GM19025 (cell line): ENCODE data around the gene ELK1.
"Not testable (repeated sequence)": the region's sequence is repeated elsewhere in the genome, so short reads cannot be mapped to it uniquely, and the experiment has no call there.

Experiments used
- ATAC-seq: cut with Tn5 transposase; IDR thresholded peaks from one replicate; pipeline ENCODE4 v1.9.1; 2021; ENCODE audit warnings: mild to moderate bottlenecking, low read depth, moderate library complexity; ENCODE audit not compliant: unreplicated experiment

ELK1 gene, protein sequence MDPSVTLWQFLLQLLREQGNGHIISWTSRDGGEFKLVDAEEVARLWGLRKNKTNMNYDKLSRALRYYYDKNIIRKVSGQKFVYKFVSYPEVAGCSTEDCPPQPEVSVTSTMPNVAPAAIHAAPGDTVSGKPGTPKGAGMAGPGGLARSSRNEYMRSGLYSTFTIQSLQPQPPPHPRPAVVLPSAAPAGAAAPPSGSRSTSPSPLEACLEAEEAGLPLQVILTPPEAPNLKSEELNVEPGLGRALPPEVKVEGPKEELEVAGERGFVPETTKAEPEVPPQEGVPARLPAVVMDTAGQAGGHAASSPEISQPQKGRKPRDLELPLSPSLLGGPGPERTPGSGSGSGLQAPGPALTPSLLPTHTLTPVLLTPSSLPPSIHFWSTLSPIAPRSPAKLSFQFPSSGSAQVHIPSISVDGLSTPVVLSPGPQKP

DNA sequence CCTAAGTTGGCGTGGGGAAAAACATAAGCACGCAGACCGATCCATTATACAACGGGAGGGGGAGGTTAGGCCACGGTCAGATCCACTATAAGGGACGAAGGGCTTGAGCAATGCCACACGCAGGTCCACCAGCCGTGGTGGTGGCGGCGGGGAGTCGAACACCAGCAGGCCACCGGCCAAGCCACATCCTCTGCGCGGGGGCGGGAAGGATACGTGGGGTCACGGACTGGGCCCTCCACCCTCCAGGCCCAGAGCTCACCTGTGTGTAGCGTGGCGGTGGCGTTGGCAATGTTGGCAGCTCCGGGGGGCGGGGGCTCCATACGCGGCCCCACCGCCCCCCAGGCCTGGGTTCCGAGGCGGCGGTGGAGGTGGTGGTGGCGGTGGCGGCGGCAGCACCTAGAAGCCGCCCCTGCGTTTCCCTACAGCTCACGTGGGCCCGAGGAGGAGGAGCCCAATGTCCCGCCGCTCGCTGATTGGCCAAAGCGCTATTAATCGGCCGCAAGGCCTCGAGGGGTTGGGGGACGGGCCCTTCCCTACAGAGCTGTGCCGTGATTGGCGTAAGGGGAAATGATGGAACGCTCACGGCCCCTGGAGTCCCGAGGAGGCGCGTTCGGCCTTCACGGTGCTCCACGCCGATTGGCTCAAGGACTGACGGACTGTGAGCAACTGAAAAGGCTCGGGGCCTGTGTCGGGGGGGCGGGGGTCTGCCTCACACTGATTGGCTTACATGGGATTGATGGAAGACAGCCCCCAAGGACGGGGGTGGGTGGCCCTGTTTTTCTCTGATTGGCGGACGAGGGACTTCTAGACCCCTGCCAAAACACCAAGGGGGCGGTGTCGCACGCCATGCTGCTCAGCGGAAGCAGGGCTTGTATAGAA lies at the start of gene ELK1:
ELK1 (minus strand) TSS at position 400 of the 879 bp plus-strand sequence. CDS start 9,122 bp downstream, outside the sequence.
- ATAC-seq = peak; percentile 90

DNA sequence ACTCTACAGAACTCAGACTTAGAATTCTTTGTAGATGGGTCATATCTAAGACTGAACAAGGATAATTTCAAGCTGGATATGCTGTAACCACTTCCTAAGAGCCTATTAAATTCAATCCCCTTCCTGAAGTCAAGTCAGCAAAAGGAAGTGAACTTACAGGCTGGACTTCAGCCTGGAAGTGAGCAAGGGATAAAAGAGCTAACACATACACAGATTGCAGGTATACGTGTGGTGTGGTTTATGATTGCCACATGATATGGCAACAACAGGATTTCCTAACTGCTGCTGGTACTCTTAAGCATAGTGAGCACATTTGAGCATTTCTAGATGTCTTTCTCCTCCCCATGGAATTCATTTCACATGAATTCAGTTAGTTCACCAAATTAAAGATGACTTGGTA lies 46.8 kb upstream of the ELK1 start:
- ATAC-seq = no peak

DNA sequence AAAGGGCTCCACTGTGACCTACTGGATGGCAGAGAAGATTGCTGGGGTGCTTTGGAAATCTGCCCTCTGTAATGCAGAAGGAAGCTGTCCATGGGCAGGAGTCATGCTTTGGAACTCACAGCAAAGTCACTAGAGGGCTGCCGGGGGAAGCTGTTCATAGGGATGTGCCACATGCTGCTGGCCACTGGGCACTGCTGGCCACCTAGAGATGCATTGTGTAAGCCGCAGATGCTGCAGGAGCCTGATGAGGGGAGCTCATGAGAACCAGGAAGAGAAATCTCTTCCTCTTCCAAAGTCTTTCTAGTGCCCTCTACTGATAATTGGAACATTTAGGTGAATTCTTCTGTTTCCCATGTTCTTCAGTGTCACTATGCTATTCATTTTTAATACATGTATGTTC lies 39.8 kb upstream of the ELK1 start:
- ATAC-seq = no peak

DNA sequence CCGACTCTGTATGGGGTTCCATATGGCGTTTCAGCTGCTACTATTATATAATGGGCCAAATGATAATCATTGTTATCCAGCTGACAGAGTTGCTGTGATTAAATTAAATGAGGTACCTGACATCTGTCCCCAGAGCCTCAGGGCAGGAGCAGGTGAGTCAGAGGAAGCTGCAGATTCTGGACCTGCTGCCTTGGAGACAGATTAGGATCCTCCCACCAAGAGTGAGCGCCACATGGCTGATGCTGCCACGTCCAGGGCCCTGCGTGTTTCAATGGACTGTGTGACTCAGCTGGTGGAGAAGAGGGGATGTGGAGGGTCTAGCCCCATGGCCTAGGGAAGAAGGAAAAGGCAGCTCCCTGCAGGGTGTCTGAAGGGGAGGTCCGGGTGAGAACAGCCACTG lies 36.9 kb upstream of the ELK1 start:
- ATAC-seq = no peak

DNA sequence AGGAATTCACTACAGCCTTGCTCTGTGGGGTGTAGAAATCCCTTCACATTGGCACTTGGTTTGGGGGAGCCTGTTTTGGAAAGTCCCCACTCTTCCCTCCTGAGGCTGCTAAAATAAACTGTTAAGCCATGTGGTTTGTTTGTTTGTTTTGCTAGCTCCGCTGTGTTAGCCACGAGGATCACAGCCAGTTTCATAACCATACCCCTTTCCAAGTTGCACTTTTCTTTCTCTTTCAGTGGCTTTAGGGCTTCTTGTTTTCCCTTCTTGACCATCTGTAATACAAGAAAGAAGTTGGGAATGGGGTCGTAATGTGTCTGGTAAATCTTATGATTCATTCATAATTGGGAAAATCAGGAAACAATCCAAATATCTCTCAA lies 33.5 kb upstream of the ELK1 start:
- ATAC-seq = no peak

DNA sequence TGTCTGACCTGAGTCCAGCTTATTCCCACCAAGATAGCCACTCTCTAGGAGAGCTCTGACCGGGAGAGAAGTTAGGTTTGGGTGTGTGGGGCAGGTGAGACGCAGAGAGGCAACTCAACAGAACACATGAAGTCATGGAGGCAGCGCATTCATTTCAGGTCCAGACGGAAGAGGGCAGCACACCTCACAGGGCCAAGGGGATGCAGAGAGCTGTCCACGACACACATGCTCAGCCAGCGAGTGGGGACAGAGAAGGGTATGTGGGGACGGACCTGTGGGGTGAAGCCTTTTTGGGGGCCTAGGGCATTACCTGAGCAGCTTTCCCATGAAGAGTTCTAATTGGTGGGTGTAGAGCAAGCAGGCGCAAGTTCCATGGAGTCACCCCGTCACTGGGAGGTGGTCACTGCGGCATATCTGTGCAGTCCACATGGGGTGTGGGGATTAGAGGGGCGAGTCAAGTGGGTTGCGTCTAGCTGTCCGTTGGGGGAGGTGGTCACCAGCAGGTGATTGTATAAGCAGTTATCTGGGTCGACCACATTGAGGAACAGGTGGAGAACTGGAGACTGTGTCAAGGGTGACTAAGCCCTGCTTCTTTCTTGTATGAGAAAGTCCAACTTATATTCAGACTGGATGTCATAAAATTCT lies 32.9 kb upstream of the ELK1 start:
- ATAC-seq = no peak

DNA sequence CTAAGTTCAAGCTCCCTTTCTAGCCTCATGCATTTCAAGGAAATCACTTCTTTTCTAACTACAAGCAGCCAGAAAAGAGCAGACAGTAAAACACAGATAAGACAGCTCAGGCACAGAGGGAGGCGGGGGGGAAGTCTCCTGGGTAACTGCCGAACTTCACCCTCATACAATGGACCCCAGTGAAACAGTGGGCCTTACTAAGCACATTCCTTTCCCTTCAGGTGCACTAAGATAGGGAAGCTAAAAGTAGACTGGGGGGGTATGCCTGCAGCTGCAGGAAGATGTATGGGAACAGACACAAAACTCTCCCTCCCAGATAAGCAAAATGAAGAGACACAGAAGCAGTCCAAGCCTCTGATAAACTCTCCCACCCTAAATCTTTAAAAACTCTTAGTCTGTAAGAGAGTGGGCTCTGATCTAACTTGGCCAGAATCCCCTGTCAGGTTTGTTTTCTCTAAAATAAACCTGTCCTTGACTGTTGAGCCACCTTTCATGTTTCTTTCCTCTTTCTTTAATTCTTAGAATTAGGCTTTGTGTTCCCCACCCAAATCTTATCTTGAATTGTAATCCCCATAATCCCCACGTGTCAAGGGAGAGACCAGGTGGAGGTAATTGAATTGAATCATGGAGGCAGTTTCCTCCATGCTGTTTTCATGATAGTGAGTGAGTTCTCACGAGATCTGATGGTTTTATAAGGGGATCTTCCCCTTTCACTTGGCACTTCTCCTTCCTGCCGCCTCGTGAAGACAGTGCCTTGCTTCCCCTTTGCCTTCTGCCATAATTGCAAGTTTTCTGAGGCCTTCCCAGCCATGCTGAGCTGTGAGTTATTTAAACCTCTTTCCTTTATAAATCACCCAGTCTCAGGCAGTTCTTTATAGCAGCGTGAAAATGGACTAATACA lies 25.8 kb upstream of the ELK1 start:
- ATAC-seq = not testable (repeated sequence)

DNA sequence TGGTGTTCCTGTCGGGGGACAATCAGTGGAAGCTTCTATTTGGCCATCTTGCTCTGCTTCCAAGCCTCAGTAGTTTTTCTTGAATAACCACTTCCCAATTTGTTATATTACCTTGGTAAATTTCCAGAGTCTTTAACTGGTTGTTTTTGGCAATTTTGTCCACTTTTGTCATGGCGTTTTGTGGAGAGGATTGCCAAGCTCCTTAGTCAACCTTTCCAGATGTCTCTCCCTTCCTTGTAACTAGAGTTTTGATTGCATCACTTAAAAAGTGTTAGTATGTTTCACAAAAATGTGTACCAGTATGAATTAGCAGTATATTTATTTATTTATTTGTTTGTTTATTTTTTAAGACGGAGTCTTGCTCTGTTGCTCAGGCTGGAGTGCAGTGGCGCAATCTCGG lies 24.4 kb upstream of the ELK1 start:
- no peak for ATAC-seq

DNA sequence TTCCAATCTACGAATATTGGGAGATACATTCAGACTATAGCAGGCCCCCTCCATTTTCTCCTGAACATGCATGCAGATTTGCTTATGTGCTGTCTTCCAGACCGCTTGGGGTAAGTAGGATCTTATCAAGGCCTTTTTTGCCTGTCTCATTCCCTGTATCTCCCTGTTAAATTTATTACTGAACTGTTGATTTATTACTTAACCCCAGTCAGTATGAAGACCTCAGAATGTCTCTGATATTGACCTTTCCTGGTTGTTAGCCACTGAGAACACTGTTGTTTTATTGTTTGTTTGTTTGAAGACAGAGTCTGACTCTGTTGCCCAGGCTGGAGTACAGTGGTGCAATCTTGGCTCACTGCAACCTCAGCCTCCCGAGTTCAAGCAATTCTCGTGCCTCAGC lies 15.4 kb upstream of the ELK1 start:
- not testable (repeated sequence) for ATAC-seq

DNA sequence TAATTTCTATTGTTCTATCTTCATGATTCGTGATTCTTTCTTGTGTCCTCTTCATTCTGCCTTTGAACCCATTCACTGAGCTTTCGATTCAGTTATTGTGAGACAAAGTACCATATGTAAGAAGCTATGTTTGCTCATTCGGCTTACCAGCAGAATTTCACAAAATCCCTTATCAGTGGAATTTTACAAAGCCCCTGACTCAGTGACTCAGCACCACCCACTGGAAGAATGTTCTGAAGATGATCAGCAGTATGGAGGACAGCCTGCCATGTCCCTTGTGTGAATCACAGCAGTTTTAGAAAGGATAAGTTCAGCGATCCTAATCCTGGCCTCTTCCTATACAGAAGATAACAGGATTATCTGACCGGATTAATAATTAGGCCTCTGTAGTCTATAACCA lies 14.4 kb upstream of the ELK1 start:
- no peak for ATAC-seq

DNA sequence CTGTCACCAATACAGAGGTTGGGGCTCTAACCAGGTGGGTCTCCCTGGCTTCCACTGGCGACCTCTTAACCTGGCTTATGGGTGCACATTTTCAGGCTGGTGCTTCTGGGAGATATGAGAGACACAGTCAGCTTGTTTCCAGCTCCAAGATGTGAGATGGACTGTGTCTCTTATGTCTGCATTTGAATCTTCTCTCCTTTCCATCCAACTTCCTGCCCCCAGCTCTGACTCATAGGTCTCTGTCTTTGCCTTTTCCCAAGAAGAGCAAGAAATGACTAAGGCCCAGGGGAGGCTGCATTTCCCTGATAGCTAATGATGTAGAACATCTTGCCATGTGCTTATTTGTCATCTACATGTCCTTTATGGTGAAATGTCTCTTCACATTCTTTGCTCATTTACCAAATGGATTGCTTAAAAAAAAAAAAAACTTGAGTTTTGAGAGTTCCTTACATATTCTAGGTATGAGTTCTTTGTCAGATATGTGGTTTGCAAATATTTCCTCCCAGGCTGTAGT lies 11.8 kb upstream of the ELK1 start:
- ATAC-seq = no peak

DNA sequence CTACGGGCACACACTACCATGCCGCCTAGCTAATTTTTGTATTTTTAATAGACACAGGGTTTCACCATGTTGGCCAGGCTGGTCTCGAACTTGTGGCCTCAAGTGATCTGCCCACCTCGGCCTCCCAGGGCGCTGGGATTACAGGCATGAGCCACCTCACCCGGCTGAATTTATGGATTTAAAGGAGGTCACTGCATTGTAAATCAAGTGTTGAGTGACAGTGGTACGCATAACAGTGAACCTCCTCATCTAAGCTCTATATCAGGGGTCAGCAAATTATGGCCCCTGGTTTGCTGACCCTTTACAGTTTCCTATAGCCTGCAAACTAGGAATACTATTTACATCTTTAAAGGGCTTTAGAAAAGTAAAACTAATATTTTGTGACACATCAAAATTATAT lies 11.2 kb upstream of the ELK1 start:
- no peak for ATAC-seq

DNA sequence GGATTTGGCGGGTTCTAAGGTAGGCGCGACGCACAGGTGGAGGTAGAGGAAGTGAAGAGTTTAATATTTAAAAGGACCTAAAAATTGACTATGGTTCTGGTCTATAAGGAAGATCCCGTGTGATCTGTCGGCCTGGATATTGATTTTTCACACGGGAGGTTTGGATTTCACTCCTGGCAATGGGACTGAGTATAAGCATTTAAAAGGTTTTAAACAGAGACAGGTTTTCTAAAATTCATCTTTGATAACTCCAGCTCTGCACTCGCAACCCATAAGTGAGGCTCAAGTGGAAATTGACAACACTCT lies 9.0 kb upstream of the ELK1 start:
- ATAC-seq = no peak

DNA sequence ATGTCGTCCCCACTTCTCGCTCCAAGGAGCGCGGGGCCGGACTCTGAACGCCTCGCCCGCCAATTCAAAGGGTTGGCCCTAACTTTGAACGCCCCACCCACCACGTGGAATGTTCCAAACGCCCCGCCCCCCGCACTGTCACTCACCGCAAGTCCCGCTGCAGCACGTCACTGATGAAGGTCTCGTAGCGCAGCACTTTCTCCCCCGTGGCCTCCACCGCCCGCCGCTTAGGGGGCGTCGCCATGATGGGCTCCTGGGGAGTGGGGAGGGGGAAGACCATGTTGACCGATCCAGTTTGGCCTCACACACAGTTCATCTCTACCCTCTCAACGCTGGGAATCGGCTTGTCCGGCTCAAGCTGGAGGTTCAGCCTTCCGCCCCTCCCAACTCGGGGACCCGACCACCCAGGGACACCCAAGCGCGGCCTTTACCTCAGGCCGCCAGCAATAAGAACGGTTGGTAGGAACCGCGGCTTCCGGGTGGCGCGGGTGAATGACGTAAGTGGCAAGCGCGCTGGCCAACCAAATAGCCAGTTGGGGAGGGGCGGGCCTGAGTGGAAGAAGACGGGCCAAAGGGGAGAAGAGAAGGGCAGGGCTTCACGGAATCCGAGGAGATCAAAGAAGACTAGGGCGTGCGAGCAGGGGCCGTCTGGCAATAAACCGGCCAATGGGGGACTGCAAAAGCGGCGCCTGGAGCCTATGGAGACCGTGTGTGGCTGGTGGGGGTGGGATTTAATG lies 8.5 kb upstream of the ELK1 start, which contains the start of gene UXT:
UXT (minus strand) TSS at position 497 of the 737 bp plus-strand sequence; CDS start at position 244, 253 bp downstream.
- ATAC-seq = peak; percentile 72

DNA sequence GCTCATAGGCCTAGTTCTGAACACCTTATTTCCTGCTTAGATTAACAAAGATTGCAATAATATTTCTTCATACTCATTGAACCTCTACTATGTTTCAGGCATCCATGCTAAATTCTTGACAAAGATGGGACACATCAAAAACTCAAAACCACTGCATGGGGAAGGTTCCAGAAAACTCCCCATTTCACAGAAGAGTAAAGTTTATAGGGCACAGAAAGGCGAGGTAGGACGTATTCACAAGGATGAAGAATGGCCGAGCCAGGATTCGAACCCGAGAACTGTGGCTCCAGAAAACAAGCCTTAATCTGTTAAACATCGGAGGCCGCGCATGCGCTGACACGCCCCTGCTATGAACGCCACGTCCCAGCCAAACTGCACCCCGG lies 7.9 kb upstream of the ELK1 start:
- no peak for ATAC-seq

DNA sequence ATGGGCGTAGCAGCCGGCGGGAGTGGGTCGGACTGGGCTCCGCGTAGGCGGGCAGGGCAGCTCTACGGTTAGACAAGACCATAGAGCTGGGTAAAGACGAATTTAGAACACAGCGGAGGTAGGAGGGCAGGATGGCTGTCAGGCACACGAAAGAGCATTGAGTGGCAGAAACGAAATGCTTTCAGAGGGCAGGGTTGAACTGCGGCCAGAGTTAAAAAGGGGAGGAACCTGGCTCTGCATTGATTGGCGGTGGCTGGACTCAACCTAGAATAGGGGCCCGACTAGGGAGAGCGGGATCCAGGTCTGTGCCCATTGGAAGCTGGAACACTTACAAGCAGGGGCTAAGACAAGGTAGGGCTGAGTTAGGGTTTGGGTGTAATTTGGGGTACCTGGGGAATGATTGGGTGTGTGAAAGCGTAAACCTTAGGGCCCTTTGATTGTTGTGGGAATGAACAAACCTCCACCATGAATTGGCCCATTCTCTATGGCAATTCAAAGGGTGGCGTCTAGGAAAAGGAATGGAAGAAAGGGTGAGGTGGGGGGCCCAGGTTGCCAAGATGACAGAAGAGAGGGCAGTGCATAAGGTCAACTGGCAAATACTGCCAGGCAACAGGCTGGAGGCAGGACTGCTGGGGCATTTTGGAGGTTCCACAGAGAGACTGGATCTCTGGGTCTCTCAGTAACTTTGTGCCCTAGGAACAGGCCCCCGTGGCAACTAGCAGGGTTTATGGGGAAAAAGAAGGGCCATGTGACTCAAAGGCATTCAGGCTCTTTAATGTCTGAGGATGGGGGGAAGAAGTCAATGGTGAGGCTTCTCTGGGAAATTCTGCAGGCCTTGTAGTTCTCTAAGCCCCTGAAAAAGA lies 911 bp upstream of the ELK1 start:
- peak; percentile 1 for ATAC-seq

DNA sequence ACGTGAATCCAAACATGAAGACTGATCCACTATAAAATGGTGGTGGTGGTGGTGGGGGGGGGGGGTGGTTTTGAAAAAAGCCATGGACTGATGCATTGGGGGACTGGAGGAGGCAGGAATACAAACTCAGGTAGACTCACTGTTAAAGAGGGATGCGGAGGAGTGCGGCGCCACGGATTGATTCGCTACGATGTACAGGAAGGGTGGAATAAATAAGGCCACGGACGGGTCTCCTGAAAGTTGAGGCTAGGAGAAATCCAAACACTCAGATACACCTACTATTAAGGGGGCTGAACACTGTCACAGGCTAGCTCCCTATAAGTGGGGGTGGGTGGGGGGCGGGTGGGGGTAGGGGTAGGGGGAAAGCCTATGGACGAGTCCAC lies 591 bp downstream of the ELK1 start:
- no peak for ATAC-seq

DNA sequence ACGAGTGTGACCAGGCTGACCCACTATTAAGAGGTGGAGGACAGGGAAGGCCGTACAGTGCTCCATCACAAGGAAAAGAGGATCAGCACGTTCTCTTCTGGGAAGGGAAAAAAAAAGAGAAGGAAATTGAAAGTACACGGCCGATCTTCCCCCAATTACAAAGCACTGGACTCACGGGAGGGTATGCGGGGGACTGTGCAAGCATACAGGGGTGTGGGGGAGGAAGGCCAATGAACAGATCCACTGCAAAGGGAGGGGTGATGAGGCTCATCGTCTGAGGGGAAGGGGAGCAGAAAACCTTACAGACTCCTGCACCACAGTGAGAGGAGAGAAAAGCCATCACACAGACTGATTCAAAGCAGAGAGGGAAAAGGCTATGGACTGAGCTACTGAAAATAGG lies 1.1 kb downstream of the ELK1 start:
- no peak for ATAC-seq
